PC-9 (cell line): Measurements from ENCODE around the gene CELA1. TPM values are rescaled to one million over a fixed set of nuclear protein-coding genes. Genes with fewer than 3 reads are reported as not detected.

Source experiments
- BruUV-seq: library from RNA; stranded (reverse); fragments of 400-500 nt; replicated peaks from 2 replicates; lab custom pipeline; 2021; lab: Mats Ljungman, UMichigan
- CTCF ChIA-PET: fragments of 300-600 bp; sonication (Branson Sonifier 250); formaldehyde crosslinking; loops from one replicate; lab custom pipeline; 2022; ENCODE audit warnings: antibody characterized with exemption; lab: Charles Lee
- POLR2A ChIA-PET: fragments of 300-600 bp; sonication (Branson Sonifier 250); formaldehyde crosslinking; loops from one replicate; lab custom pipeline; 2022; ENCODE audit warnings: antibody characterized with exemption; ENCODE audit not compliant: unreplicated experiment; lab: Charles Lee
- DNase-seq, 2 experiments: peaks; one replicate each; pipeline versions ENCODE4 v3.0.0 to v3.0.0-alpha.2; 2015 to 2022; ENCODE audit warnings: mixed read lengths in 1 of 2
- H2AFZ ChIP-seq: fragments of 200-600 bp; sonication (generic); 2 replicates; pipeline ENCODE4 v1.8.1; 2017; ENCODE audit warnings: antibody characterized with exemption
- H3F3A ChIP-seq: fragments of 200-600 bp; sonication (generic); 2 replicates; pipeline ENCODE4 v1.8.1; 2017; ENCODE audit warnings: antibody characterized with exemption, mild to moderate bottlenecking, low read depth; ENCODE audit not compliant: insufficient read depth
- H3K27ac ChIP-seq: fragments of 200-600 bp; sonication (generic); 2 replicates; pipeline ENCODE4 v1.6.1; 2016; ENCODE audit warnings: mixed run types
- H3K27me3 ChIP-seq: fragments of 200-600 bp; sonication (generic); 2 replicates; pipeline ENCODE4 v1.6.1; 2016; ENCODE audit warnings: low read depth, mixed run types; ENCODE audit not compliant: insufficient read depth
- H3K36me3 ChIP-seq: fragments of 200-600 bp; sonication (generic); 2 replicates; pipeline ENCODE4 v1.6.1; 2016; ENCODE audit warnings: low read depth, mixed run types
- H3K4me1 ChIP-seq: fragments of 200-600 bp; sonication (generic); replicated peaks from 2 replicates; pipeline ENCODE4 v1.6.1; 2016; ENCODE audit warnings: mixed run types; ENCODE audit not compliant: insufficient read depth
- H3K4me2 ChIP-seq: fragments of 200-600 bp; sonication (generic); 2 replicates; pipeline ENCODE4 v1.6.1; 2017; ENCODE audit warnings: mixed run types
- H3K4me3 ChIP-seq: fragments of 200-600 bp; sonication (generic); 2 replicates; pipeline ENCODE4 v1.6.1; 2016; ENCODE audit warnings: mixed run types
- H3K79me2 ChIP-seq: fragments of 200-600 bp; sonication (generic); 2 replicates; pipeline ENCODE4 v1.6.1; 2017; ENCODE audit warnings: low read depth, mixed run types
- H3K9me2 ChIP-seq: fragments of 200-600 bp; sonication (generic); 2 replicates; pipeline ENCODE4 v1.8.1; 2017; ENCODE audit warnings: mild to moderate bottlenecking; ENCODE audit not compliant: insufficient read depth
- H3K9me3 ChIP-seq: fragments of 200-600 bp; sonication (generic); 2 replicates; pipeline ENCODE4 v1.8.1; 2016; ENCODE audit warnings: low read depth; ENCODE audit not compliant: insufficient read depth
- H4K20me1 ChIP-seq: fragments of 200-600 bp; sonication (generic); 2 replicates; pipeline ENCODE4 v1.8.1; 2017; ENCODE audit not compliant: insufficient read depth
- CTCF ChIP-seq: fragments of 200-600 bp; sonication (generic); conservative IDR thresholded peaks from 2 replicates; pipeline ENCODE4 v1.6.1; 2017; ENCODE audit warnings: mixed run types, antibody characterized with exemption, mild to moderate bottlenecking, moderate library complexity
- EZH2 ChIP-seq: fragments of 200-600 bp; sonication (generic); IDR thresholded peaks from 2 replicates; pipeline ENCODE4 v1.8.0; 2017; ENCODE audit warnings: antibody characterized with exemption, low read depth
- intact Hi-C: fragments of 100-400 bp; cut with micrococcal nuclease; formaldehyde crosslinking; loops from one replicate; pipeline ENCODE4 v1.10.0; 2022; ENCODE audit not compliant: unreplicated experiment
- total RNA-seq: library from RNA; stranded (reverse); gene quantifications from 2 replicates; pipeline ENCODE4 v1.2.3, GENCODE V29; 2021

CELA1 gene
- total RNA-seq, 1 experiment from 2014 or later, result not detected

- Histone ChIP-seq H3K9me2 (no peaks in the 10 kb centered on the region), H3K27me3 (no peaks in the 10 kb centered on the region), H3K4me3 (no peak overlapping the region), H3K79me2 (no peaks in the 10 kb centered on the region), H3F3A (no peaks in the 10 kb centered on the region), H3K4me1 (no peaks in the 10 kb centered on the region), H3K36me3 (peaks cover 11% of the 10 kb centered on the region; the same call in 1 of the 2 replicates), H3K4me2 (no peak overlapping the region), H2AFZ (no peak overlapping the region), H3K9me3 (no peaks in the 10 kb centered on the region), H4K20me1 (0 out of 2 replicates have a peak, but pooled peaks cover 4% of the 10 kb centered on the region), H3K27ac (no peak overlapping the region)
- CTCF ChIA-PET, result no interaction called here
- TF ChIP-seq EZH2 (no peak), CTCF (no peak)
- no peak for DNase-seq
- no TSS peak for BruUV-seq
- POLR2A ChIA-PET, result no interaction called here
- intact Hi-C loops, result no loop called here
Measured at GRCh38 chr12:51359851-51360250, 13.4 kb upstream of the CELA1 start.

- H3K79me2 ChIP-seq, result no peaks in the 10 kb centered on the region
- peaks cover 7% of the 10 kb centered on the region; the same call in 1 of the 2 replicates for H3K36me3 ChIP-seq
- DNase-seq, result no peak
- intact Hi-C loops, result no loop called here
- H3K9me2 ChIP-seq, result no peaks in the 10 kb centered on the region
- H3K4me3 ChIP-seq, result no peak overlapping the region
- no peaks in the 10 kb centered on the region for H3K9me3 ChIP-seq
- no peaks in the 10 kb centered on the region for H3F3A ChIP-seq
- POLR2A ChIA-PET, result no interaction called here
- H3K4me1 ChIP-seq, result no peaks in the 10 kb centered on the region
- no peak overlapping the region for H3K27ac ChIP-seq
- no TSS peak for BruUV-seq
- 0 out of 2 replicates have a peak, but pooled peaks cover 4% of the 10 kb centered on the region for H4K20me1 ChIP-seq
- H3K4me2 ChIP-seq, result no peak overlapping the region
- no peaks in the 10 kb centered on the region for H3K27me3 ChIP-seq
- CTCF ChIA-PET, result no interaction called here
- no peak overlapping the region for H2AFZ ChIP-seq
- TF ChIP-seq CTCF (no peak), EZH2 (no peak)
Measured at GRCh38 chr12:51358496-51358895, 12.0 kb upstream of the CELA1 start.

- TF ChIP-seq EZH2 (no peak), CTCF (no peak)
- ChIA-PET CTCF (interaction anchor here (0.6 kb wide), 1 partner anchor 532 kb away, joined by 3 read pairs; no protein-coding TSS in a partner anchor), POLR2A (no interaction called here)
- Histone ChIP-seq H3K4me3 (no peak overlapping the region), H3K27ac (no peak overlapping the region), H3K36me3 (peaks cover 7% of the 10 kb centered on the region; the same call in 1 of the 2 replicates), H3K27me3 (no peaks in the 10 kb centered on the region), H3K9me2 (no peaks in the 10 kb centered on the region), H3F3A (no peaks in the 10 kb centered on the region; the same call in 1 of the 2 replicates), H4K20me1 (0 out of 2 replicates have a peak, but pooled peaks cover 4% of the 10 kb centered on the region), H3K4me2 (no peak overlapping the region), H2AFZ (no peak overlapping the region), H3K79me2 (no peaks in the 10 kb centered on the region), H3K4me1 (no peaks in the 10 kb centered on the region), H3K9me3 (no peaks in the 10 kb centered on the region)
- no peak for DNase-seq
- intact Hi-C loops, result no loop called here
- no TSS peak for BruUV-seq
Measured at GRCh38 chr12:51357374-51358047, 11.0 kb upstream of the CELA1 start.
